B cell (primary cell): ENCODE measurements around the gene SLC37A1. TPM values are rescaled to one million over a fixed set of nuclear protein-coding genes. Genes with fewer than 3 reads are reported as not detected.

Experiments used
- ATAC-seq: fragments of 200-7000 bp; cut with Tn5 transposase; one replicate; pipeline ENCODE4 v1.10.0; 2021; ENCODE audit warnings: low read depth, mild to moderate bottlenecking, moderate number of reproducible peaks, moderate library complexity
- CTCF ChIA-PET: fragments of 350-600 bp; sonication (Branson Sonifier 250); formaldehyde crosslinking; loops from one replicate; lab custom pipeline; 2021; ENCODE audit warnings: antibody characterized with exemption, inconsistent platforms; lab: Charles Lee
- POLR2A ChIA-PET: fragments of 350-600 bp; sonication (Branson Sonifier 250); formaldehyde crosslinking; loops from one replicate; lab custom pipeline; 2021; ENCODE audit warnings: antibody characterized with exemption; lab: Charles Lee
- DNase-seq: peaks from one replicate; pipeline ENCODE4 v3.0.0; 2013
- H2AFZ ChIP-seq: 2 replicates; pipeline ENCODE4 v1.6.1; 2012; ENCODE audit warnings: mild to moderate bottlenecking, low read depth, low read length; ENCODE audit not compliant: insufficient read depth, poor library complexity, severe bottlenecking
- H3K27ac ChIP-seq, 2 donors: 1 replicate in 1 of 2; 2 replicates in 1 of 2; pipeline ENCODE4 v1.5.1; 2012 to 2013; ENCODE audit warnings: low read length in 2 of 2, mild to moderate bottlenecking in 2 of 2, moderate library complexity in 1 of 2
- H3K27me3 ChIP-seq, 4 experiments: fragments of 200-600 bp in 1 of 4; sonication (generic) in 1 of 4; replicated peaks in 1 of 4; 1 replicate in 2 of 4; 2 replicates in 2 of 4; pipeline versions ENCODE4 v1.6.1 to v1.7.0; 2013 to 2016; ENCODE audit warnings: low read length in 3 of 4, mild to moderate bottlenecking in 2 of 4, mixed read lengths in 1 of 4, moderate library complexity in 1 of 4; ENCODE audit not compliant: insufficient read depth in 4 of 4, control insufficient read depth in 3 of 4; ENCODE audit errors: control extremely low read depth in 1 of 4
- H3K36me3 ChIP-seq, 2 experiments: replicated peaks in 1 of 2; 1 replicate in 1 of 2; 2 replicates in 1 of 2; pipeline versions ENCODE4 v1.6.1 to v1.7.1; 2013; ENCODE audit warnings: low read length in 1 of 2; ENCODE audit not compliant: insufficient read depth in 2 of 2, control insufficient read depth in 1 of 2; ENCODE audit errors: control extremely low read depth in 1 of 2, extremely low read depth in 1 of 2
- H3K4me1 ChIP-seq, 2 donors: fragments of 200-600 bp in 1 of 2; sonication (generic) in 1 of 2; 1 replicate in 1 of 2; 2 replicates in 1 of 2; pipeline versions ENCODE4 v1.5.1 to v1.6.1; 2013 to 2017; ENCODE audit warnings: low read length in 2 of 2; ENCODE audit not compliant: control insufficient read depth in 2 of 2, insufficient read depth in 2 of 2
- H3K4me2 ChIP-seq: replicated peaks from 2 replicates; pipeline ENCODE3; 2012; ENCODE audit warnings: mild to moderate bottlenecking, low read depth, low read length; ENCODE audit not compliant: poor library complexity, severe bottlenecking
- H3K4me3 ChIP-seq, 5 experiments: fragments of 200-600 bp in 1 of 5; sonication (generic) in 1 of 5; 1 replicate in 3 of 5; 2 replicates in 2 of 5; pipeline versions ENCODE4 v1.5.1 to v1.7.0; 2011 to 2016; ENCODE audit warnings: low read length in 4 of 5, mild to moderate bottlenecking in 4 of 5, low read depth in 2 of 5, control low read depth in 1 of 5, moderate library complexity in 1 of 5; ENCODE audit not compliant: insufficient read depth in 1 of 5; ENCODE audit errors: control extremely low read depth in 1 of 5, extremely low read depth in 1 of 5
- H3K79me2 ChIP-seq: fragments of 200-600 bp; sonication (generic); one replicate; pipeline ENCODE4 v1.6.0; 2016; ENCODE audit warnings: low read length; ENCODE audit not compliant: control insufficient read depth, insufficient read depth
- H3K9ac ChIP-seq: fragments of 200-600 bp; sonication (generic); 2 replicates; pipeline ENCODE4 v1.6.1; 2017; ENCODE audit warnings: mild to moderate bottlenecking, low read length, moderate library complexity
- H3K9me3 ChIP-seq, 3 donors: one replicate each; pipeline versions ENCODE4 v1.6.1 to v1.7.1; 2013; ENCODE audit warnings: low read length in 2 of 3; ENCODE audit not compliant: control insufficient read depth in 2 of 3, insufficient read depth in 1 of 3; ENCODE audit errors: control extremely low read depth in 1 of 3
- H4K20me1 ChIP-seq: 2 replicates; pipeline ENCODE4 v1.6.0; 2012; ENCODE audit warnings: mild to moderate bottlenecking, low read length; ENCODE audit not compliant: insufficient read depth, control insufficient read depth, poor library complexity, severe bottlenecking
- H3K27ac Mint-ChIP-seq: one replicate; pipeline ENCODE4 v1.8.0; 2021; ENCODE audit warnings: mixed read lengths
- H3K27me3 Mint-ChIP-seq: one replicate; pipeline ENCODE4 v1.8.0; 2021; ENCODE audit warnings: mixed read lengths
- H3K4me1 Mint-ChIP-seq: one replicate; pipeline ENCODE4 v1.8.0; 2021; ENCODE audit warnings: mixed read lengths
- H3K4me3 Mint-ChIP-seq: one replicate; pipeline ENCODE4 v1.8.0; 2021; ENCODE audit warnings: mixed read lengths
- H3K9me3 Mint-ChIP-seq: one replicate; pipeline ENCODE4 v1.8.0; 2022; ENCODE audit warnings: mixed read lengths; ENCODE audit not compliant: insufficient read depth
- CTCF ChIP-seq: fragments of 200-600 bp; IDR thresholded peaks from one replicate; pipeline ENCODE4 v1.8.0; 2022; ENCODE audit warnings: antibody characterized with exemption, mild to moderate bottlenecking
- EZH2 ChIP-seq: IDR thresholded peaks from 2 replicates; pipeline ENCODE4 v1.6.1; 2012; ENCODE audit warnings: borderline replicate concordance, low read depth, mild to moderate bottlenecking, moderate library complexity, low read length; ENCODE audit not compliant: insufficient read depth, poor library complexity, severe bottlenecking
- WGBS: methylation state at CpG from one replicate; pipeline ENCODE4 v1.1.5; 2013; ENCODE audit warnings: missing lambda C conversion rate; ENCODE audit not compliant: insufficient coverage; 5-methylcytosine and 5-hydroxymethylcytosine counted together
- intact Hi-C: fragments of 100-400 bp; cut with micrococcal nuclease; formaldehyde crosslinking; loops from one replicate; pipeline ENCODE4 v1.10.0; 2022
- polyA plus RNA-seq: library from polyadenylated mRNA; depleted of rRNA; stranded (reverse); fragments of >200 nt; gene quantifications from 2 replicates; pipeline ENCODE4 v1.2.3, GENCODE V29; 2012
- total RNA-seq, 2 donors: library from RNA; stranded (reverse); fragments of 120-200 nt in 1 of 2; gene quantifications; 1 replicate in 1 of 2; 2 replicates in 1 of 2; pipeline versions ENCODE4 v1.2.3 to v1.2.4, GENCODE V29; 2013 to 2022

Gene SLC37A1
- total and polyA plus RNA-seq, 2 donors (not counting 1 experiment from before 2014, with no cell fraction given) = 38.1 to 60.2 TPM

GRCh38 chr21:42489006-42489563, 24.6 kb upstream of the SLC37A1 start:
- no peaks in the 10 kb centered on the region for H4K20me1 ChIP-seq
- H3K9me3 ChIP-seq = peaks cover 0 to 10% (median 0%) of the 10 kb centered on the region in 3 donors
- no peak for ATAC-seq
- no peaks in the 10 kb centered on the region for H3K9me3 Mint-ChIP-seq
- H3K9ac ChIP-seq = no peak overlapping the region
- peaks cover 0 to 18% (median 0%) of the 10 kb centered on the region in 4 experiments for H3K27me3 ChIP-seq
- H3K36me3 ChIP-seq = no peaks in the 10 kb centered on the region
- 50% methylated on average over 2 of the region's 2 CpGs for WGBS
- no peak overlapping the region for H3K4me3 ChIP-seq
- ChIA-PET POLR2A (no interaction called here), CTCF (no interaction called here)
- no peak overlapping the region for H3K4me2 ChIP-seq
- H3K27me3 Mint-ChIP-seq = peaks cover 23% of the 10 kb centered on the region
- no peaks in the 10 kb centered on the region for H3K79me2 ChIP-seq
- no peak for DNase-seq
- TF ChIP-seq CTCF = no peak
- no peak for TF ChIP-seq EZH2
- no peaks in the 10 kb centered on the region for H3K4me1 ChIP-seq
- H2AFZ ChIP-seq = no peak overlapping the region
- H3K4me3 Mint-ChIP-seq = no peak overlapping the region
- no peak overlapping the region for H3K27ac ChIP-seq
- no peaks in the 10 kb centered on the region for H3K4me1 Mint-ChIP-seq
- intact Hi-C loops = no loop called here
- no peak overlapping the region for H3K27ac Mint-ChIP-seq

- Histone ChIP-seq H3K27ac (no peak overlapping the region), H3K79me2 (no peaks in the 10 kb centered on the region)
- intact Hi-C loops = no loop called here
Observed at GRCh38 chr21:42489991-42490390, 23.7 kb upstream of the SLC37A1 start.

More at GRCh38 chr21:42489991-42490390, 23.7 kb upstream of the SLC37A1 start:
- Histone ChIP-seq H3K4me1 (no peaks in the 10 kb centered on the region), H3K36me3 (no peaks in the 10 kb centered on the region), H3K9ac (no peak overlapping the region), H3K27me3 (peaks cover 0 to 20% (median 0%) of the 10 kb centered on the region in 4 experiments), H3K4me2 (no peak overlapping the region), H4K20me1 (no peaks in the 10 kb centered on the region), H3K9me3 (peaks cover 0 to 10% (median 0%) of the 10 kb centered on the region in 3 donors), H3K4me3 (no peak overlapping the region), H2AFZ (no peak overlapping the region)
- ChIA-PET POLR2A (no interaction called here), CTCF (interaction anchor here (1.4 kb wide), 1 partner anchor 46 kb away, joined by 5 read pairs; no protein-coding TSS in a partner anchor)
- no CpG with 5 or more reads among the region's 4 CpGs for WGBS
- no peak for TF ChIP-seq CTCF
- no peak for TF ChIP-seq EZH2
- Mint-ChIP-seq H3K4me1 (no peaks in the 10 kb centered on the region), H3K9me3 (no peaks in the 10 kb centered on the region), H3K4me3 (no peak overlapping the region), H3K27me3 (peaks cover 19% of the 10 kb centered on the region), H3K27ac (no peak overlapping the region)
- DNase-seq (no peak), ATAC-seq (no peak)
